Measurements from ENCODE around the gene FBXL16.

FBXL16 gene

GRCh38 chr16:684961-685696, 20.5 kb downstream of the FBXL16 start:
- peaks cover 52% of the 10 kb centered on the region for H3K36me3 ChIP-seq

GRCh38 chr16:684071-684794, 21.4 kb downstream of the FBXL16 start, which contains the start of gene JMJD8:
TSS of gene JMJD8 (minus strand) at chr16:684334. CDS start at chr16:684319, 15 bp downstream.
- no peaks in the 10 kb centered on the region for H3K9me3 ChIP-seq
- peak within 1 kb of the TSS; percentile 86 for H3K27ac ChIP-seq
- H3K4me2 ChIP-seq: peak within 1 kb of the TSS; percentile 87
- H3K27me3 ChIP-seq: no peaks in the 10 kb centered on the region
- H3K4me1 ChIP-seq: peaks cover 52% of the 10 kb centered on the region
- peak within 1 kb of the TSS; percentile 80 for H3K4me3 ChIP-seq
- peaks cover 37% of the 10 kb centered on the region for H4K20me1 ChIP-seq
- H3K36me3 ChIP-seq: peaks cover 52% of the 10 kb centered on the region
- peak within 1 kb of the TSS; percentile 88 for H3K9ac ChIP-seq
- no peak for TF ChIP-seq Cebpa-rat (IDR thresholded peaks at IDR 0.05)

More at GRCh38 chr16:684961-685696, 20.5 kb downstream of the FBXL16 start:
- TF ChIP-seq Cebpa-rat (IDR thresholded peaks at IDR 0.05): no peak
- Histone ChIP-seq H3K27me3 (no peaks in the 10 kb centered on the region), H3K9me3 (no peaks in the 10 kb centered on the region), H3K4me1 (peaks cover 55% of the 10 kb centered on the region), H3K9ac (no peak overlapping the region), H4K20me1 (peaks cover 37% of the 10 kb centered on the region), H3K27ac (no peak overlapping the region), H3K4me3 (peak overlapping the region; percentile 80; the same call in 1 of the 2 replicates), H3K4me2 (peak overlapping the region; percentile 87)

DNA sequence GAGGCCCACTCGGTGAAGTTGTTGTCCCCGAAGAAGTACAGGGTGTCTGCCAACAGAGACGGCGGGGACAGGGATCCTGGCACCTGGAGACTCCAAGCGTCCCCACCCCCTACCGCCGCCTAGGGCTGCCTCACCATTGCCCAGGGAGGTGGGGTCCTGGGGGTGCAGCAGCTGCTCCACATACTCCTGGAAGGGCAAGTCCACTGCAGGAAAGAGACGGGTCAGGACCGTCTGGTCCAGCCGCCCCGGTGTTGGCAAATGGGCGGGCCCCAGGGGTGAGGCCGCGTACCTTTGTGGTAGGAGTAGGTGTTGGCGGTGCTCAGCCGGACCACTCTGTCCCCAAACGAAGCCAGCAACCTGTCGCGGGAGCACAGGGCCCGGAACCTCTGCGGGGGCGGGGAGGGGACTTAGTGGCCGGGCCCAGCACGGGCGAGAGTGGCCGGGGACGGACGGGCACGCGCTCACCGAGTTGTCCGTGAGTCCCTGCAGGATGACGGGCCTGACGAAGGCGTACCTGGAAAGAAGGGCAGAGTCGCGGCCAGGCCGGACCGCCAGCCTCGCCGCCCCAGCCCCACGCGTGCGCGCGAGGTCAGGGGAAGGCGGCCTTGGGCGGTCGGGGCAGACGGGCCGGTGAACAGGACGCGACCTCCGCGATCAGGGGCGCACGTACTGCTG, 22.1 kb downstream of the FBXL16 start:
- Histone ChIP-seq H3K9me3 (no peaks in the 10 kb centered on the region), H3K27me3 (no peaks in the 10 kb centered on the region), H4K20me1 (peaks cover 37% of the 10 kb centered on the region), H3K4me2 (peak overlapping the region; percentile 87), H3K4me1 (peaks cover 52% of the 10 kb centered on the region), H3K9ac (peak overlapping the region; percentile 88), H3K4me3 (peak overlapping the region; percentile 80), H3K36me3 (peaks cover 52% of the 10 kb centered on the region), H3K27ac (peak overlapping the region; percentile 86)
- no peak for TF ChIP-seq Cebpa-rat (IDR thresholded peaks at IDR 0.05)

DNA sequence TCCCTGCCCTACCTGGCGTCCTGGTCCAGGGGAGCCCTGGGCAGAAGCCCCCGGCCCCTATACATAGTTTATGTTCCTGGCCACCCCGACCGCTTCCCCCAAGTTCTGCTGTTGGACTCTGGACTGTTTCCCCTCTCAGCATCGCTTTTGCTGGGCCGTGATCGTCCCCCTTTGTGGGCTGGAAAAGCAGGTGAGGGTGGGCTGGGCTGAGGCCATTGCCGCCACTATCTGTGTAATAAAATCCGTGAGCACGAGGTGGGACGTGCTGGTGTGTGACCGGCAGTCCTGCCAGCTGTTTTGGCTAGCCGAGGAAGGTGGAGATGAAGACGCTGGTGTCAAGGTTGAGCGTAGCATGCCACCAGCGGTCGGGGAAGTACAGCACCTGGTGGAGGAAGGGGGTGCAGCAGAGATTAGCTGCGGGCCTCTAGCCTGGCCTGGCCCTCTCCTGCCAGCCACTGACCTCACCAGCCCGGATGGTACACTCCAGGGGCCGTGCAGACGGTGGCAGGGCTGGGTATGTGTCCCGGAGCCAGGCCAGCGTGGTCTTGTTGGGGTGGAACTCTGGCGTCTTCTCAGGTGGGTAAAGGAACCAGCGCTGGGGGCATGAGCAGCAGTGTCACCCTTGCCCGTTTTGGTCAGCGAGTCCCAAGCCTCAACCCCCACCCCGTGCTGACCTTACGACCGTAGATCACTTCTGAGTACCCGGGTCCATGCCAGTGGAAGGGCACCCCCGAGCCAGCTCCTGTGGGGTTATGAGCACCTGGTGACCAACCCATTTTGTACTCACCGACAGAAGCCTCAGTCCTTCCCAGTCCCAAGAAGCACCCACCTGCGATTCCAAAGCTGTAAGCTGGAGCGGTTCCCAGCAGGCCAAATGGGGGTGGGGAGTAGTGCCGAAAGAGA, 22.9 kb downstream of the FBXL16 start:
- Histone ChIP-seq H3K27me3 (no peaks in the 10 kb centered on the region), H3K4me1 (peaks cover 48% of the 10 kb centered on the region), H3K9me3 (no peaks in the 10 kb centered on the region), H3K4me3 (peak overlapping the region; percentile 80), H3K36me3 (peaks cover 47% of the 10 kb centered on the region), H3K9ac (peak overlapping the region; percentile 95; the same call in 1 of the 2 replicates), H3K27ac (no peak overlapping the region), H3K4me2 (peak overlapping the region; percentile 87), H4K20me1 (peaks cover 37% of the 10 kb centered on the region)
- TF ChIP-seq Cebpa-rat (IDR thresholded peaks at IDR 0.05): no peak

GRCh38 chr16:681746-682427, 23.7 kb downstream of the FBXL16 start:
- Histone ChIP-seq H3K4me1 (peaks cover 48% of the 10 kb centered on the region), H3K4me3 (peak overlapping the region; percentile 96), H3K36me3 (peaks cover 39% of the 10 kb centered on the region), H3K4me2 (peak overlapping the region; percentile 87), H4K20me1 (peaks cover 37% of the 10 kb centered on the region), H3K9me3 (no peaks in the 10 kb centered on the region), H3K27ac (peak overlapping the region; percentile 90; the same call in 1 of the 2 replicates), H3K27me3 (no peaks in the 10 kb centered on the region), H3K9ac (peak overlapping the region; percentile 95)
- no peak for TF ChIP-seq Cebpa-rat (IDR thresholded peaks at IDR 0.05)

- peaks cover 31% of the 10 kb centered on the region for H3K36me3 ChIP-seq
- H3K27me3 ChIP-seq: no peaks in the 10 kb centered on the region
- H3K4me1 ChIP-seq: peaks cover 48% of the 10 kb centered on the region
- peak overlapping the region; percentile 95 for H3K9ac ChIP-seq
- H4K20me1 ChIP-seq: peaks cover 42% of the 10 kb centered on the region
- no peaks in the 10 kb centered on the region for H3K9me3 ChIP-seq
- no peak for TF ChIP-seq Cebpa-rat (IDR thresholded peaks at IDR 0.05)
- peak overlapping the region; percentile 96 for H3K4me3 ChIP-seq
- H3K4me2 ChIP-seq: peak overlapping the region; percentile 87
- H3K27ac ChIP-seq: peak overlapping the region; percentile 90
Measured at GRCh38 chr16:680967-681745, 24.4 kb downstream of the FBXL16 start.

DNA sequence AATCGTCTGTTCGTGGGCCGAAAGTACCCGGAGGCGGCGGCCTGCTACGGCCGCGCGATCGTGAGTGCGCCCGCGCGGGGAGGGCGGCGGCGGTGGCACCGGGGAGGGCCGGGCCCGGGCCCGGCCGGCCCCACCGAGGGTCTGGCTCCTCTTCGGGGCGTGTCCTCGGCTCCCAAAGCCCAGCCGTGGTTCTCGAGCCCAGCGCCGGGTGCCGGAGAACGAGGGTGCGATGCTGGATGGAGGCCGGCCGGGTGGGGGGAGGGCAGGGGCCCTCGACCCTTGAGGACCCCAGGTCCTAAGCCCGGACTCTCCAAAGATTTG, 25.0 kb downstream of the FBXL16 start:
- peak overlapping the region; percentile 95 for H3K9ac ChIP-seq
- H3K4me1 ChIP-seq: peaks cover 48% of the 10 kb centered on the region
- TF ChIP-seq Cebpa-rat (IDR thresholded peaks at IDR 0.05): no peak
- H3K9me3 ChIP-seq: no peaks in the 10 kb centered on the region
- H3K27me3 ChIP-seq: peaks cover 2% of the 10 kb centered on the region
- H3K27ac ChIP-seq: peak overlapping the region; percentile 90
- peak overlapping the region; percentile 87 for H3K4me2 ChIP-seq
- H4K20me1 ChIP-seq: peaks cover 45% of the 10 kb centered on the region
- H3K36me3 ChIP-seq: peaks cover 31% of the 10 kb centered on the region
- H3K4me3 ChIP-seq: peak overlapping the region; percentile 96

Measured in BLaER1 (cell line).